Measurements from ENCODE around the gene TRAF3. TPM values are rescaled to one million over a fixed set of nuclear protein-coding genes. Genes with fewer than 3 reads are reported as not detected.
"Not testable (repeated sequence)": the region's sequence is repeated elsewhere in the genome, so short reads cannot be mapped to it uniquely, and the experiment has no call there.

Gene TRAF3
- total RNA-seq, 4 donors from 2014 or later: 12.6 to 44.9 (median 28.1) TPM

GRCh38 chr14:102873546-102874061 lies 96.4 kb downstream of the TRAF3 start:
- no peak for ATAC-seq (ENCODE audit: low FRiP score)
- TF ChIP-seq CTCF (IDR thresholded peaks at IDR 0.05): no peak
- DNase-seq (ENCODE audit: low spot score): no peak

GRCh38 chr14:102875652-102876051 lies 98.4 kb downstream of the TRAF3 start:
- DNase-seq (ENCODE audit: low spot score): no peak
- no peak for TF ChIP-seq CTCF (IDR thresholded peaks at IDR 0.05)
- no peak for ATAC-seq (ENCODE audit: low FRiP score)

GRCh38 chr14:102877511-102877910 lies 100.3 kb downstream of the TRAF3 start:
- DNase-seq (ENCODE audit: low spot score); ATAC-seq (ENCODE audit: low FRiP score): not testable (repeated sequence)

GRCh38 chr14:102878174-102878969 lies 101.1 kb downstream of the TRAF3 start:
- no peak for TF ChIP-seq CTCF (IDR thresholded peaks at IDR 0.05)
- DNase-seq (ENCODE audit: low spot score) (no peak), ATAC-seq (ENCODE audit: low FRiP score) (peak; percentile 13)

- TF ChIP-seq CTCF (IDR thresholded peaks at IDR 0.05): no peak
- DNase-seq (ENCODE audit: low spot score) (no peak), ATAC-seq (ENCODE audit: low FRiP score) (peak; percentile 31)
Observed at GRCh38 chr14:102878970-102879460, 101.8 kb downstream of the TRAF3 start.

GRCh38 chr14:102882226-102882906 lies 105.1 kb downstream of the TRAF3 start:
- no peak for DNase-seq (ENCODE audit: low spot score)
- ATAC-seq (ENCODE audit: low FRiP score): no peak
- TF ChIP-seq CTCF (IDR thresholded peaks at IDR 0.05): no peak

- ATAC-seq (ENCODE audit: low FRiP score): no peak
- TF ChIP-seq CTCF (IDR thresholded peaks at IDR 0.05): no peak
- DNase-seq (ENCODE audit: low spot score): no peak
Observed at GRCh38 chr14:102883089-102883541, 105.9 kb downstream of the TRAF3 start.
